Measurements from ENCODE around the gene FBN3.

Gene FBN3

DNA sequence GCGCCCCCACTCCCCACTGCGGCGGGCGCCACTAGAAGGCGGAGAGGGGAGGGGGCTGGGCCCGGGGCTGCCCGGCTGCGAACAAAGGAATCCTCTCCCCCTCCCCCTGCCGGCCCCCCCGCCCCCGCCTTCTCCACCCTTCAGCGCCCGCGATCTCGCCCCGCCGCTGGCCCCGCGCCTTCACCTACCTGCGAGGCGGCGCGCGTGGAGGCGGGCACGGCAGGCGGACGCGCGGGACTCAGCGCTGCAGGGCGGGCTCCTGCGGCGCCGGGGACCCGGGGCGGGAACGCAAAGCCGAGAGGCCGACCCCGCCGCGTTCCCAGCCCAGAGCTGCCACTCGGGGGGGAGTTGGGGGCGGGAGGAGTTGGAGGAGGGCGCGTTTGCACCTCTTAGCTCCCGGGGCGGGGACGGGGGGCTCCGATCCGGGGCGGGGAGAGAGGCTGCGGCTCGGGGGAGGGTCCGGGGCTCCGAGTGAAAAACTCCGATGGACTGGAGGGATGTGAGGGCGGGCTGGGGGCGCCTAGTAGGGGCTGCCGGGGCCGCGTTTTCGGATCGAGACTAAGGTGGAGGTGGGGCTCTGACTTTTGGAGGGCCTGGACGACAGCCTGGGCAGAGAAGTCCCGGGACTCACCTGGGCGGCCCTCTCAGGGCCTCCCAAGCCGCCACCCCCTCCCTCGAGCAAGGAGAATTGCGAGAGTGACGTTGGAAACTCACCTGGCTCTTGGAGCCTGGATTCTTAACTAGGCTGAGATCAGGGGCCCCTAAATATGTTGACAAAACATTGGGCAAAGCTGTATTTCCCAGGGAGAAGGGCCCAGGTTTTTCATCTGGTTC lies at the start of gene FBN3:
Gene FBN3 (minus strand): TSS at position 332 of the 834 bp plus-strand sequence. CDS start 2,112 bp downstream, outside the sequence.
- ChIA-PET POLR2A (no interaction called here), CTCF (no interaction called here)
- no peak for TF ChIP-seq L3MBTL2 (conservative IDR thresholded peaks at IDR 0.05)
- TF ChIP-seq FOXA1 (IDR thresholded peaks at IDR 0.05) = no peak
- TF ChIP-seq ARNT (IDR thresholded peaks at IDR 0.05) = no peak
- TF ChIP-seq HDGF (IDR thresholded peaks at IDR 0.05; ENCODE audit: borderline replicate concordance) = no peak
- TF ChIP-seq, protein P1, sequence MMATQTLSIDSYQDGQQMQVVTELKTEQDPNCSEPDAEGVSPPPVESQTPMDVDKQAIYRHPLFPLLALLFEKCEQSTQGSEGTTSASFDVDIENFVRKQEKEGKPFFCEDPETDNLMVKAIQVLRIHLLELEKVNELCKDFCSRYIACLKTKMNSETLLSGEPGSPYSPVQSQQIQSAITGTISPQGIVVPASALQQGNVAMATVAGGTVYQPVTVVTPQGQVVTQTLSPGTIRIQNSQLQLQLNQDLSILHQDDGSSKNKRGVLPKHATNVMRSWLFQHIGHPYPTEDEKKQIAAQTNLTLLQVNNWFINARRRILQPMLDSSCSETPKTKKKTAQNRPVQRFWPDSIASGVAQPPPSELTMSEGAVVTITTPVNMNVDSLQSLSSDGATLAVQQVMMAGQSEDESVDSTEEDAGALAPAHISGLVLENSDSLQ (IDR thresholded peaks at IDR 0.05) = no peak
- no peak for TF ChIP-seq FOXM1 (IDR thresholded peaks at IDR 0.05; ENCODE audit: borderline replicate concordance)
- TF ChIP-seq SP1 (IDR thresholded peaks at IDR 0.05) = no peak
- TF ChIP-seq NFRKB (IDR thresholded peaks at IDR 0.05) = no peak
- no peak for TF ChIP-seq LEF1 (IDR thresholded peaks at IDR 0.05; ENCODE audit: borderline replicate concordance)
- no peak for TF ChIP-seq ZNF384 (IDR thresholded peaks at IDR 0.05)
- TF ChIP-seq FOXK2 (IDR thresholded peaks at IDR 0.05) = no peak
- no peak for TF ChIP-seq SUZ12 (IDR thresholded peaks at IDR 0.05)
- no peak for TF ChIP-seq TARDBP (IDR thresholded peaks at IDR 0.05)
- no peak for TF ChIP-seq BHLHE40 (IDR thresholded peaks at IDR 0.05; ENCODE audit: borderline replicate concordance)
- no peak for TF ChIP-seq ELF4 (IDR thresholded peaks at IDR 0.05)
- DNase-seq (ENCODE audit: extremely low spot score) = peak; percentile 37

DNA sequence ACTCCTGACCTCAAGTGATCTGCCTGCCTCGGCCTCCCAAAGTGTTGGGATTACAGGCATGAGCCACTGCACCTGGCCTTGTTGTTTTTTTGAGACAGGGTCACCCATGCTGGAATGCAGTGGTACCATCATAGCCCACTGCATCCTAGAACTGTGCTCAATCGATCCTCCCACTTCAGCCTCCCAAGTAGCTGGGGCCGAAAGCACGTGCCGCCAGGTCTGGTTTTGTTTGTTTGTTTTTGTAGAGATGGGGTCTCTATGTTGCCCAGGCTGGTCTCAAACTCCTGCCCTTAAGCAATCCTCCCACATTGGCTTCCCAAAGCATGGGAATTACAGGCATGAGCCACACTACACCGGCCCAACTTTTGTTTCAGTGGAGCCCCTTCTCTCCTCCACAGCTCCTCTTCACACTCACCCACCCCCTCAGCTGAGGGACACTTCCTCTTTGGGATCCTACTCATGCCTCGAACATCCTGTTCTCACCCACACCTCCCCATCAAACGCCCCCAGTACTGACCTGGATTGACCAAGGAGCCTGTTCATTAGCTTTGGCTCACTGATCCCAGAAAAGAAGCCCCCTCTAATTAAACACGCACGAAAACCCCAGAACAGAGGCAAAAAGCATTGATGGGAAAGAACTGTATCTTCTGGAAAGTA lies 47.0 kb upstream of the FBN3 start:
- no peak for DNase-seq (ENCODE audit: extremely low spot score)
- ChIA-PET POLR2A (no interaction called here), CTCF (no interaction called here)
- TF ChIP-seq FOXA1 (IDR thresholded peaks at IDR 0.05) (no peak), BHLHE40 (IDR thresholded peaks at IDR 0.05; ENCODE audit: borderline replicate concordance) (no peak), LEF1 (IDR thresholded peaks at IDR 0.05; ENCODE audit: borderline replicate concordance) (no peak), HDGF (IDR thresholded peaks at IDR 0.05; ENCODE audit: borderline replicate concordance) (no peak), TARDBP (IDR thresholded peaks at IDR 0.05) (no peak), FOXM1 (IDR thresholded peaks at IDR 0.05; ENCODE audit: borderline replicate concordance) (no peak), ELF4 (IDR thresholded peaks at IDR 0.05) (no peak), CTBP1 (IDR thresholded peaks at IDR 0.05; ENCODE audit: borderline replicate concordance) (no peak), SP1 (IDR thresholded peaks at IDR 0.05) (no peak), NFRKB (IDR thresholded peaks at IDR 0.05) (no peak), FOXK2 (IDR thresholded peaks at IDR 0.05) (no peak), SUZ12 (IDR thresholded peaks at IDR 0.05) (no peak), ARNT (IDR thresholded peaks at IDR 0.05) (no peak), L3MBTL2 (conservative IDR thresholded peaks at IDR 0.05) (no peak)
- TF ChIP-seq, protein P1 (IDR thresholded peaks at IDR 0.05) = no peak

DNA sequence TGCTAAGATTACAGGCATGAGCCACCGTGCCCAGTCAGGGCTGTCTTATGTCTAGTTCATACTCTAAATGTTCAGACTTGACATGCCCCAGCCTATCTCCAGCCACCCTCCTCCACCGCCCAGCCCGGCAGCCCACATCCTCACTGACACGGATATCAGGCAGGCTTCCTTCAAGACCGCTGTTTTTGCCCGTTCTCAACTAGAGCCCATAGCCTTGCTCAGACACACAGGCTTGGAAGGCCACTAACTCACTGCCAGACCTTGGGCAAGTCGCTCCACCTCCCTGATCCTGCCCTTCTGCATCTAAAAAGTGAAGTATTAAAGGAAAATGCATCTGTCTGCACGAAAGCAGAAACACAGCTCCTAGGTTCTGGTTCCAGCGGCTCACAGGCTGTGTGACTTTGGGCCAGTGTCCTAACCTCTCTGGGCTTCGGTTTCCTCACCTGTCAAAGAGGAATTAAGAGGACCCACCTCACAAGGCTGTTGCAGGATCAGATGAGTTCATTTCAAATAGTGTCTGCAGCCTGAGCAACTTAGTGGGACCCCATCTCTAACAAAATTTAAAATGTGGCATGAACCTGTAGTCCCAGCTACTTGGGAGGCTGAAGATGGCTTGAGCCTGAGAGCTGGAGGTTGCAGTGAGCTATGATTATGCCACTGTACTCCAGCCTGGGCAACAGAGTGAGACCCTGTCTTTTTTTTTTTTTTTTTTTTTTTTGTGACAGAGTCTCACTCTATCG lies 45.3 kb upstream of the FBN3 start:
- ChIA-PET CTCF (no interaction called here), POLR2A (no interaction called here)
- no peak for DNase-seq (ENCODE audit: extremely low spot score)
- TF ChIP-seq BHLHE40 (IDR thresholded peaks at IDR 0.05; ENCODE audit: borderline replicate concordance) (no peak), L3MBTL2 (conservative IDR thresholded peaks at IDR 0.05) (no peak), HDGF (IDR thresholded peaks at IDR 0.05; ENCODE audit: borderline replicate concordance) (no peak), LEF1 (IDR thresholded peaks at IDR 0.05; ENCODE audit: borderline replicate concordance) (no peak), ARNT (IDR thresholded peaks at IDR 0.05) (no peak), SUZ12 (IDR thresholded peaks at IDR 0.05) (no peak), FOXM1 (IDR thresholded peaks at IDR 0.05; ENCODE audit: borderline replicate concordance) (no peak), ELF4 (IDR thresholded peaks at IDR 0.05) (no peak), CTBP1 (IDR thresholded peaks at IDR 0.05; ENCODE audit: borderline replicate concordance) (no peak), SP1 (IDR thresholded peaks at IDR 0.05) (no peak), FOXK2 (IDR thresholded peaks at IDR 0.05) (no peak), NFRKB (IDR thresholded peaks at IDR 0.05) (no peak), FOXA1 (IDR thresholded peaks at IDR 0.05) (no peak), TARDBP (IDR thresholded peaks at IDR 0.05) (no peak), ZNF384 (IDR thresholded peaks at IDR 0.05) (no peak)
- TF ChIP-seq, protein P1 (IDR thresholded peaks at IDR 0.05) = no peak

DNA sequence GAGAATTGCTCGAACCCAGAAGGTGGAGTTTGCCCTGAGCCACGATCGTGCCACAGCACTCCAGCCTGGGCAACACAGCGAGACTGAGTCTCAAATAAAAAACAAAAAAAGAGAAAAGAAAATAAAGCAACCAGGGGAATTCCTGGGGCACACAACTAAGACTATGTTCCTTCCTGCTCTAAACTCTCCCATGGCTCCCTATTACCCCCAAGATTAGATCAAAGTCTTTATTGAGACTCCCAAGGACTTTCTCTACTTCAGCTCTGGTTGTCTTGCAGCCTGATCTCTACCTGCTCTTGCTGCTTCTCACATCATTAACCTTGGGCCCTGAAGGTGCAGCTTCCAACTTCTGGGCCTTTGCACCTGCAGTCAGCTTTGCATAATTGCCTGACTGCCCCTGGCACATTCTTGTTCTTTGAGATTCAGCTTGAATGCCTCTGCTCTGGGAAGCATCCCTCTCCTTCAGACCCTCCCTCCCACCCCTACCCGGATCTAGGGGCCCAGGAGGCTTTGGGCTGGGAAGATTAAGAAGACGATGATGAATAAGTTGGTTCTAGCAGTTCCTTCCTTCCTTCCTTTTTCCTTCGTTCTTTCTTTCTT lies 42.9 kb upstream of the FBN3 start:
- TF ChIP-seq, protein P1 (IDR thresholded peaks at IDR 0.05) = no peak
- no peak for TF ChIP-seq LEF1 (IDR thresholded peaks at IDR 0.05; ENCODE audit: borderline replicate concordance)
- no peak for TF ChIP-seq SP1 (IDR thresholded peaks at IDR 0.05)
- no peak for TF ChIP-seq FOXK2 (IDR thresholded peaks at IDR 0.05)
- no peak for TF ChIP-seq SUZ12 (IDR thresholded peaks at IDR 0.05)
- TF ChIP-seq CTBP1 (IDR thresholded peaks at IDR 0.05; ENCODE audit: borderline replicate concordance) = no peak
- TF ChIP-seq L3MBTL2 (conservative IDR thresholded peaks at IDR 0.05) = no peak
- TF ChIP-seq BHLHE40 (IDR thresholded peaks at IDR 0.05; ENCODE audit: borderline replicate concordance) = no peak
- TF ChIP-seq ZNF384 (IDR thresholded peaks at IDR 0.05) = no peak
- TF ChIP-seq NFRKB (IDR thresholded peaks at IDR 0.05) = no peak
- TF ChIP-seq HDGF (IDR thresholded peaks at IDR 0.05; ENCODE audit: borderline replicate concordance) = no peak
- TF ChIP-seq FOXM1 (IDR thresholded peaks at IDR 0.05; ENCODE audit: borderline replicate concordance) = no peak
- no peak for TF ChIP-seq TARDBP (IDR thresholded peaks at IDR 0.05)
- ChIA-PET CTCF (interaction anchor here (0.6 kb wide), 1 partner anchor 26 kb away, joined by 4 read pairs; no protein-coding TSS in a partner anchor), POLR2A (no interaction called here)
- no peak for DNase-seq (ENCODE audit: extremely low spot score)
